Astrocyte of the hippocampus (primary cell): ENCODE results near the gene CGNL1.

ENCODE experiments used
- DNase-seq: peaks from one replicate; pipeline ENCODE4 v3.0.0; 2011; ENCODE audit warnings: low read depth, low spot score

The CGNL1 gene, protein sequence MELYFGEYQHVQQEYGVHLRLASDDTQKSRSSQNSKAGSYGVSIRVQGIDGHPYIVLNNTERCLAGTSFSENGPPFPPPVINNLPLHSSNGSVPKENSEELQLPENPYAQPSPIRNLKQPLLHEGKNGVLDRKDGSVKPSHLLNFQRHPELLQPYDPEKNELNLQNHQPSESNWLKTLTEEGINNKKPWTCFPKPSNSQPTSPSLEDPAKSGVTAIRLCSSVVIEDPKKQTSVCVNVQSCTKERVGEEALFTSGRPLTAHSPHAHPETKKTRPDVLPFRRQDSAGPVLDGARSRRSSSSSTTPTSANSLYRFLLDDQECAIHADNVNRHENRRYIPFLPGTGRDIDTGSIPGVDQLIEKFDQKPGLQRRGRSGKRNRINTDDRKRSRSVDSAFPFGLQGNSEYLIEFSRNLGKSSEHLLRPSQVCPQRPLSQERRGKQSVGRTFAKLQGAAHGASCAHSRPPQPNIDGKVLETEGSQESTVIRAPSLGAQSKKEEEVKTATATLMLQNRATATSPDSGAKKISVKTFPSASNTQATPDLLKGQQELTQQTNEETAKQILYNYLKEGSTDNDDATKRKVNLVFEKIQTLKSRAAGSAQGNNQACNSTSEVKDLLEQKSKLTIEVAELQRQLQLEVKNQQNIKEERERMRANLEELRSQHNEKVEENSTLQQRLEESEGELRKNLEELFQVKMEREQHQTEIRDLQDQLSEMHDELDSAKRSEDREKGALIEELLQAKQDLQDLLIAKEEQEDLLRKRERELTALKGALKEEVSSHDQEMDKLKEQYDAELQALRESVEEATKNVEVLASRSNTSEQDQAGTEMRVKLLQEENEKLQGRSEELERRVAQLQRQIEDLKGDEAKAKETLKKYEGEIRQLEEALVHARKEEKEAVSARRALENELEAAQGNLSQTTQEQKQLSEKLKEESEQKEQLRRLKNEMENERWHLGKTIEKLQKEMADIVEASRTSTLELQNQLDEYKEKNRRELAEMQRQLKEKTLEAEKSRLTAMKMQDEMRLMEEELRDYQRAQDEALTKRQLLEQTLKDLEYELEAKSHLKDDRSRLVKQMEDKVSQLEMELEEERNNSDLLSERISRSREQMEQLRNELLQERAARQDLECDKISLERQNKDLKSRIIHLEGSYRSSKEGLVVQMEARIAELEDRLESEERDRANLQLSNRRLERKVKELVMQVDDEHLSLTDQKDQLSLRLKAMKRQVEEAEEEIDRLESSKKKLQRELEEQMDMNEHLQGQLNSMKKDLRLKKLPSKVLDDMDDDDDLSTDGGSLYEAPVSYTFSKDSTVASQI

GRCh38 chr15:57375827-57376695, at the start of gene CGNL1:
CGNL1 (plus strand) TSS chr15:57376505; CDS start chr15:57438000, 61,495 bp downstream.
- peak; percentile 77 for DNase-seq

- DNase-seq: peak; percentile 85
These were observed 48.3 kb upstream of the CGNL1 start for GRCh38 chr15:57327985-57328471.

- DNase-seq: no peak
These were observed 47.8 kb upstream of the CGNL1 start for GRCh38 chr15:57328479-57328878.

- DNase-seq: no peak
These were observed 47.4 kb upstream of the CGNL1 start for GRCh38 chr15:57328897-57329296.

GRCh38 chr15:57329582-57330367, 46.5 kb upstream of the CGNL1 start:
- DNase-seq: no peak

DNA sequence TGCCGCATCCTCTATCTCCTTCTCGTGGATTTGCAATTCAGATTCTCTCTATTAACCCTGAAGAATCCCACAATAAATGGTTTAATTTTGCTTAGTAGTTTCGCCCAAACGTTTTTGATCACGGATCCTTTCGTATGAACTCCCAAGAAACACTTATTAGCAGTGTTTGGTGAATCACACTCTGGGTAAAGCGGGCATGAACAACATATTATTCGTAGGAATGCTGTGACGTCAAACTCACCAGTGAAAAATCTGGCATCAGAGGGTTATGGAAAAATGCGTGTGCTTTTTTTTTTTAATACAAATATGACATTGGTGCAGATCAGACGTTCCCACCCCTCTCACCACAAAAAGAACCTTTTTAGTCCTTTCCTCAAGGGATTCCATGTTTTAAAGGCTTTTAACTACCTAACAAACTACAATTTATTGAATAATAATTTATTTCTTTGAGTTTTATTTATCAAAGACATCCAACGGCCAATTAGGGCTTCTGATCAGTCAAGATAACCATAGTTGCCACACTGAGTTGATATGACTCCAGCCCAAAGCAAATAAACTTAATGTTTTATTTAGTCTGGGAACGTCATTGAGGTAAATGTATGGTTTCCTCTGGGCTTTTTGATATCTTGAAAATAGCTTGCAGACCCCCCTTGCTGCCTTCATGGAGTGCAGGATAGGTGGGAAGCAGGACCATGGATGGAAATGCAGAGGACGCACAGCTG, 45.5 kb upstream of the CGNL1 start:
- no peak for DNase-seq

GRCh38 chr15:57332326-57332725, 44.0 kb upstream of the CGNL1 start:
- no peak for DNase-seq

DNA sequence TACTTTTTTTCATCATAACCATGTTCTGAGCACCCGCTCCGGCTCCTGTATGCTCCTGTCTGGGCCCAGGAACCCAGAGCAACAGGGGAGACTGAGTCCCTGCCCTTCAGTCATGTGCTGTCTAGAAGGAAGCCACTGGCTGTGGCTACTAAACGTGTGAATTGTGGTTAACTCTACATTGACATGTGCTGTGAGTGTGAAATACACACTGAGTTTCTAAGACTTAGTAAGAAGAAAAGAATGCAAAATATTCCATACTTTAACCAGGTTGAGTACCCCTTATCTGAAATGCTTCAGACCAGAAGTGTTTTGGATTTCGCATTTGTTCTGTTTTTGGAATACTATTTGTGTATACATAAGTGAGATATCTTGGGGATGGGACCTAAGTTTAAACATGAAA, 42.8 kb upstream of the CGNL1 start:
- peak; percentile 76 for DNase-seq

- peak; percentile 63 for DNase-seq
These were observed 42.0 kb upstream of the CGNL1 start for GRCh38 chr15:57334257-57334656.

DNA sequence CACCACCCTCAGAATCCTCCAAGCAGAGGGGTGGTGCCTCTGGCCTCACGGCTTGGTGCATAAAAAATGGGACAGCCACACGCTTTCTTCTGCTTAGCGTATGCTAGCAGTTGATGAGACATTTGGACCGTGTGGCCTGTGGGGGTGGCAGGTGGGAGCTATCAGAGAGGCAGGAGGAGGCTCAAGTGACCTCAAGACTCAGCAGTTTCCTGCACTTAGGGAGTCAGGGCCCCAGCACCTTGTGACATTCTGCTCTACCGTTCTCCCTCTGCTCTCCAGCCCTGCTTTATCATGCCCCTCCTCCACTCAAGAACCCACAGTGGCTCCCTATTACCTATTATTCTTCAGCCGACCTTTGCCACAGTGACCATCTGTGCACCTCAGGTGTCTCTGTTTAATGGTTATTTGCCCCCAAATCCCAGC, 41.0 kb upstream of the CGNL1 start:
- DNase-seq: no peak

DNA sequence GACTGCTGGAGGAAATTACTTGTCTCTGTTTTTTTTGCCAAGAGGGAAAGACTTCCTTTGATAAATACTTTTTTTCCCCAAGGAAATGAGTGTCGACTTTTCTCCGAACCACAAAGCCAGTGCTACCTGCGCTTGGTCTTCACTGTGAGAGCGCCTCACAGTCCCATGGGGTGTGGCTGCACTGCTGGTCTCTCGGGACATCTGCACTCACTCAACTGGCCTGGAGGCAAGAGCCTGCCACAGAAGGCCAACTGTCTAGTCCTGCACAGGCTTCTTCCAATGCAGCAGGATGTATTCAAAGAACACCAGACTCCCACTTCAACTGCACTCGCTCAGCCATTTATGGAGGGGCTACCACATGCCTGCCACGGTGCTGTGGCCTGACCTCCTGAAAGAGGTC, 40.6 kb upstream of the CGNL1 start:
- DNase-seq: no peak

DNA sequence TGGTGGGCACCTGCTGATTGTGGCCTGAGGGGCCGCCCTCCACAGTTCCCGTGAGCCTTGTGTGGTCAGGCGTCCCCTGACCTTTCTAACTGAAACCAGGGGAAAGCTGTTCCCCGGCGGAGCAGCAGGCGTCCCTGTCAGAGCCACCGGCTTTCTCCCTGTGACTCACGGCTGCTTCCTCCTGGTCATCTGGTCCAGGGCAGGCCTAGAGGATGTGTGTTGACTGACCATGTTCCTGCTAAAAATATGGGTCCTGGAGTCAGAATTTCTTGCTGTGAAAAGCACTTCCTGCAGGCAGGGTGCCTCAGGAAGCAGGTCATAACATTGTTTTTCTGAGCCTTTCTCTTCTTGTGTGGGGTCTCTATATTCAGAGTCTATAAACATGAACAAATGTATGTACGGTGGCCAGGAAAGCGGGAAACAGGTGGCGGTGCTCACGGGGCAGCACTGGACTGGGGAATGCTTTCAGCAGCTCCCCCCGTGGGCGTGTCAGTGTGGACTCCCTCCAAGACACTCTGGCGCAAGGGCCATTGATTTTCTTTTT, 38.4 kb upstream of the CGNL1 start:
- DNase-seq: no peak

GRCh38 chr15:57339321-57339720, 37.0 kb upstream of the CGNL1 start:
- no peak for DNase-seq

- peak; percentile 81 for DNase-seq
These were observed 35.5 kb upstream of the CGNL1 start for GRCh38 chr15:57340682-57341259.

DNA sequence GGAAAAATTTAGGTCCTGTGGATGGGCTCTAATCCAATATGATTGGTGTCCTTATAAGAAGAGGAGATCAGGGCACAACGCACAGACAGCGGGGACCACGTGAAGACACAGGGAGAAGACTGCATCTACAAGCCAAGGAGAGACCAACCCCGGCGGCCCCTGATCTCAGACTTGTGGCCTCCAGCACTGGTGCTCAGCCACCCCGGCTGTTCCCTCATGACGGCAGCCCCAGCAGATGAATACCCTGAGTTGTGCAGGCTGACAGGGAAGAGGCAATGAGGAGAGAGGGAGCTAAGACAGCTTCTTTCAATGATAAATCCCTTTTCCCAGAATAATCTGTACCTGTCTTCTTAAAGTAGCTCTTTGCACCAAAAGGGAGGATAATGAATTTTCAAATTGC, 33.3 kb upstream of the CGNL1 start:
- no peak for DNase-seq

DNA sequence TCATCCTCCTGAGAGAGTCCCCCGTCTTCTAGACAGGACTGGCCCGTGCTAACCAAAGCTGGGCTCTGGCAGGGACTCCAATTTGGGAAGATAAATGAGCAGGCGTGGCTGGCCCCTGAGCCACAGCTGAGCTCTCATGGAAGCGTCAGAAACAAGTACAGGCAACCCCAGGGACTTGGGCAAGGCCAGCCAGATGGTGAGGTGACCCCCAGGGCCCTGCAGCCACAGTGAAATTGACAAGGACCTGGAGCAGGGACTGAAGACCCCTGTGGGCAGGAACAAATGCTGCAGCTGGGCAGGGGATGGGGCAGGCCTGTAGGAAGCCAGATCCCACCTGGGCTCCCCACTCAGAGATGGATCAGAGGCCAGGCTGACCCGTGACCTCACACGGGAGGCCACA, 32.8 kb upstream of the CGNL1 start:
- no peak for DNase-seq

GRCh38 chr15:57344282-57344681, 32.0 kb upstream of the CGNL1 start:
- DNase-seq: no peak

GRCh38 chr15:57345584-57345983, 30.7 kb upstream of the CGNL1 start:
- no peak for DNase-seq

DNA sequence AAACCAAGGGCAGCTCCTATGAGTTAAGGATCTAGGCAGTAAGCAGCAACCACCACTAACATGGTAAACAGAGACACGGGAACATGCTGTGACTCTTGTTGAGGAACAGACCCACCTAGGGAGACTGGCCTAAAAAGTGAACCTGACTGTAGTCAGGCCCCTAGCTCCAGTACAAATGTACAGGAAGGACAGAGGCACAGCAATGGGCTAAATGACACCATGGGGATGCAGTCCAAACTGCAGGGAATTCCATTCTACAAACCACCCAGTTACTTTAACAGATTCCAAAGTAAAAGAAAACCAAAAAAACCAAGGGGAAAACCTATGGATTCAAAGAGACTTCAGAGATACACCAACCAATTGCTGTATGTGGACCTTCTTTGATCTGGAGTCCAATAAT, 28.2 kb upstream of the CGNL1 start:
- DNase-seq: no peak
